ENCODE results near the gene FCER2.

The FCER2 gene

GRCh38 chr19:7639863-7640348 is 62.0 kb downstream of the FCER2 start:
- H3K4me3 ChIP-seq (ENCODE audit: low read depth, low read length): no peak overlapping the region
- no peak for DNase-seq (ENCODE audit: low read depth)
- no peak for TF ChIP-seq CTCF (IDR thresholded peaks at IDR 0.05; ENCODE audit: insufficient read depth, low read depth, low read length, missing control alignments)

GRCh38 chr19:7638802-7639465 is 63.0 kb downstream of the FCER2 start:
- TF ChIP-seq CTCF (IDR thresholded peaks at IDR 0.05; ENCODE audit: insufficient read depth, low read depth, low read length, missing control alignments): no peak
- H3K4me3 ChIP-seq (ENCODE audit: low read depth, low read length): no peak overlapping the region
- no peak for DNase-seq (ENCODE audit: low read depth)

Measured in GM12865 (cell line).